Anterior cingulate cortex (tissue), 58 donors: ENCODE measurements around the gene TRIML2.
"Not testable (repeated sequence)": the region's sequence is repeated elsewhere in the genome, so short reads cannot be mapped to it uniquely, and the experiment has no call there.

Source experiments
- DNase-seq, 58 donors: peaks; one replicate each; lab custom pipeline; 2025; lab: John Stamatoyannopoulos, UW

The TRIML2 gene

GRCh38 chr4:188107931-188108843, 1.2 kb downstream of the TRIML2 start:
- DNase-seq, result no peak

GRCh38 chr4:188106454-188106853, 2.9 kb downstream of the TRIML2 start:
- DNase-seq, result no peak

DNA sequence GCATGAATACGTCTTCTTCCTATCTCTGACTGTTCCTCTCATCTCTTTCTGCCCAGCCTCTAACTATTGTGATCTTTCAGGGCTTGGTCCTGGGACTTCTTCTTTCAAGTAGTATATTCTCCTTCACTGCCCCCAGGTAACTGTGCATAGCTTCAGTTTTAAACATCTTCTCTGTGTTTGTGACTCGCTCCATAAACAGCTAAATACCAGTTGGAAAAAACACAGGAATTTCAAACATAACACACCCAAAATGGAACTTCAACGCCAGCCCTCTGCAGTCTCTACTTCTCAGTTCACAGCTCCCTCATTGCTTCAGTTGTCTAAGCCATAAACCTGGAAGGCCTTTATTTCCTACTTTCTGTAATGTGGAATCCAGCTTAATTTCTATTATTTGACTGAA, 16.6 kb downstream of the TRIML2 start:
- no peak for DNase-seq

DNA sequence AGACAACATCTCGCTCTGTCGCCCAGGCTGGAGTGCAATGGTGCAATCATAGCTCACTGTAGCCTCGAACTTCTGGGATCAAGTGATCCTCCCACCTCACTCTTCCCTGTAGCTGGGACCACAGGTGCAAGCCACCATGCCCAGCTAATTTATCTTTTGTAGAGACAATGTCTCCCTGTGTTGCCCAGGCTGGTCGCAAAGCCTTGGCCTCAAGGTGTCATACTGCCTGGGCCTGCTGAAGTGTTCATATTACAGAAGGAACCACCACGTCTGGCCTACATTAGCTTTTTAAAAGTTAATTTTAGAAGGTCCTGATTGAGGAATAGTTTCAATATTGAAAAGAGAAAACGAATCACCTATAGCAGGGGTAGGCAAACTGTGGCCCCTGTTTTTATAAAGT, 22.5 kb downstream of the TRIML2 start:
- no peak for DNase-seq

DNA sequence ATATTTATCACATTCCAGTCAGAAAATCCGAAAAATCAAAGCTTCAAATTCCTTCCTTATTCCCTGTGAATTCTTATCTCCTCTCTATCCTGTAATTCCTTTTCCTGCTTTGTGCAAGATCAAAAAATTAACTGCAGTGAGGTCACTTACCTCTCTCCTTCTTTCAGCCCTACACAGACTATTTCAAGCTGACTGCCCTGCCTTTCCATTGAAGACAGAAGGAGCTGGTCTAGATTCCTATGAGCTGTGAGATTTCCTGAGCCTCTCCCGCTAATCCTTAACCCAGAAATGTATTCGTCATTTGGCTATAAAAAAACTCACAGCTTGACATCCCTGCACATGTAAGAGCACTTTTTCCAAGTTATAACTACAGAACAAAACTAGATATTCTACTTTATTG, 26.6 kb downstream of the TRIML2 start:
- DNase-seq, result no peak

DNA sequence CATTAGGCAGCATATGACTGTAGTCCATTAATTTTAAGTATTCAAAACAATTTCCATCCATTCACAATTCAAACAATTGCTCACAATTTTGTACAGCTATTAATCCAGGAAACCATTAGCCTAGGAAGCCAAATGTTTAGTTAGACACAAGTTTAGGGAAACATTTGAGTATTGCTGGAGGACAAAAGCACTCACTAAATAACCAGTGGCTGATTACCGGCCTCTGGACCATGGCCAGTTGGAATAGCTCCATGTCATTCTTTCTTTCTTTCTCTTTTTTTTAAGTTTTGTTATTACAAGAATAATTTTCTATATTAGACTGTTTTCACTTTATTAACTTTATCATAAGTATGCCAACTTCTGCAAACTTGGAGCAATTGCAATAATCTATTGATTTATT, 31.3 kb downstream of the TRIML2 start:
- no peak for DNase-seq

- DNase-seq, result no peak
Observed at GRCh38 chr4:188076169-188076568, 33.2 kb downstream of the TRIML2 start.

GRCh38 chr4:188061083-188061482, 48.3 kb downstream of the TRIML2 start:
- no peak for DNase-seq

- DNase-seq, result no peak
Observed at GRCh38 chr4:188053302-188053701, 56.1 kb downstream of the TRIML2 start.

DNA sequence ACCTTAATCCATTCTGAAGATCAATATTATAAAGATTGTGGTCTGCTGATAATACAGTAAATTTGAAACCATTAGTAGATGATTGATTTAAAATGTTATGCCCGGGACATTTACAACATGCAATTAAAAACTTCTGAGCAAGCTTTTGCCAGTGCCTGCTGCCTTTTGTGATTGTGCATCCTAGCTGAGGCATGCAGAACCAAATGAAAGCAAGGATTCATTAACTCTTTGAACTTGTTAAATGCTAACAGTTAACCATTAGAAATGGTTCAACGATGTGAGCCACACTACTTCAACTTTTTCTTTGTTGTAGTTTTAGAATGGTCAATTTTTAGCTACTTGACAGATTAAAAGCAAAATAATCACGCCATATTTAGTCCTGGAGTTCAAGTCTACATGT, 62.7 kb downstream of the TRIML2 start:
- no peak for DNase-seq

DNA sequence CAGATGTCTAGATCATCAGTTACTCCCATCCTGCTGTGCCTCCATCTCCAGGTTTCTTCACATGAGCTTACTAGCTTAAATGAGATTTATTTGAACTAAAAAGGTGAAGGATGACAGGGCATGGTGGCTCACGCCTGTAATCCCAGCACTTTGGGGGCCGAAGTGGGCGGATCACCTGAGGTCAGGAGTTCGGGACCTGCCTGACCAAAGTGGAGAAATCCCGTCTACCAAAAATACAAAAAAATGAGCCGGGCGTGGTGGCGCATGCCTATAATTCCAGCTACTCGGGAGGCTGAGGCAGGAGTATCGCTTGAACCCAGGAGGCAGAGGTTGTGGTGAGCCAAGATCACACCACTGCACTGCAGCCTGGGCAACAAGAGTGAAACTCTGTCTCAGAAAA, 63.9 kb downstream of the TRIML2 start:
- DNase-seq, result not testable (repeated sequence)

- no peak for DNase-seq
Observed at GRCh38 chr4:188043154-188043553, 66.2 kb downstream of the TRIML2 start.

GRCh38 chr4:188042191-188042590, 67.2 kb downstream of the TRIML2 start:
- DNase-seq, result no peak

- DNase-seq, result no peak
Observed at GRCh38 chr4:188041721-188042120, 67.7 kb downstream of the TRIML2 start.
